Fibroblast of mammary gland (primary cell): ENCODE data around the gene CXCL8.

Source experiments
- DNase-seq: peaks from one replicate; pipeline ENCODE4 v3.0.0-alpha.2; 2010; ENCODE audit warnings: low read depth
- H3K4me3 ChIP-seq: 2 replicates; pipeline ENCODE4 v1.5.1; 2011; ENCODE audit warnings: low read depth, mild to moderate bottlenecking, low read length, moderate library complexity; ENCODE audit not compliant: control insufficient read depth
- TF ChIP-seq, protein P1 (sequence below): conservative IDR thresholded peaks from 2 replicates; pipeline ENCODE4 v1.5.1; 2011; ENCODE audit warnings: low read depth, low read length, inconsistent platforms; ENCODE audit not compliant: control insufficient read depth, insufficient read depth

The CXCL8 gene

DNA sequence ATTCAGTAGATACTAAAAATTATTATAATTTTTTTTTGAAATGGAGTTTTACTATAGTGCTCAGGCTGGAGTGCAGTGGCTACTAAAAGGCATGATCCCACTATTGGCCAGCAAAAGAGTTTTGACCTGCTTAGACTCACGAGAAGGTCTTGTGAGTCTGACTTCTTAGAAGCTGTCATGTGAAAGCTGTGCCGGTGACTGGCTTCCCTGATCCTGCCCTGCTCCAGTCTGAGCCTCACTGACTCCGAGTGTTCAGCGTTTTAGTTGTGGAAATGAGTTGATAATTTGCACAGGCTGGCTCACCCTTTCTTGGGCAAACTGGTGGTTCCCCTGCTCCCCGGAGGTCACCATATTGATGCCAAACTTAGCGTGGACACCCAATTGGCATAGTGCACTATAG is 16.4 kb upstream of the CXCL8 start:
- no peak for DNase-seq
- H3K4me3 ChIP-seq: no peak overlapping the region
- TF ChIP-seq, protein P1, sequence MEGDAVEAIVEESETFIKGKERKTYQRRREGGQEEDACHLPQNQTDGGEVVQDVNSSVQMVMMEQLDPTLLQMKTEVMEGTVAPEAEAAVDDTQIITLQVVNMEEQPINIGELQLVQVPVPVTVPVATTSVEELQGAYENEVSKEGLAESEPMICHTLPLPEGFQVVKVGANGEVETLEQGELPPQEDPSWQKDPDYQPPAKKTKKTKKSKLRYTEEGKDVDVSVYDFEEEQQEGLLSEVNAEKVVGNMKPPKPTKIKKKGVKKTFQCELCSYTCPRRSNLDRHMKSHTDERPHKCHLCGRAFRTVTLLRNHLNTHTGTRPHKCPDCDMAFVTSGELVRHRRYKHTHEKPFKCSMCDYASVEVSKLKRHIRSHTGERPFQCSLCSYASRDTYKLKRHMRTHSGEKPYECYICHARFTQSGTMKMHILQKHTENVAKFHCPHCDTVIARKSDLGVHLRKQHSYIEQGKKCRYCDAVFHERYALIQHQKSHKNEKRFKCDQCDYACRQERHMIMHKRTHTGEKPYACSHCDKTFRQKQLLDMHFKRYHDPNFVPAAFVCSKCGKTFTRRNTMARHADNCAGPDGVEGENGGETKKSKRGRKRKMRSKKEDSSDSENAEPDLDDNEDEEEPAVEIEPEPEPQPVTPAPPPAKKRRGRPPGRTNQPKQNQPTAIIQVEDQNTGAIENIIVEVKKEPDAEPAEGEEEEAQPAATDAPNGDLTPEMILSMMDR: no peak

DNA sequence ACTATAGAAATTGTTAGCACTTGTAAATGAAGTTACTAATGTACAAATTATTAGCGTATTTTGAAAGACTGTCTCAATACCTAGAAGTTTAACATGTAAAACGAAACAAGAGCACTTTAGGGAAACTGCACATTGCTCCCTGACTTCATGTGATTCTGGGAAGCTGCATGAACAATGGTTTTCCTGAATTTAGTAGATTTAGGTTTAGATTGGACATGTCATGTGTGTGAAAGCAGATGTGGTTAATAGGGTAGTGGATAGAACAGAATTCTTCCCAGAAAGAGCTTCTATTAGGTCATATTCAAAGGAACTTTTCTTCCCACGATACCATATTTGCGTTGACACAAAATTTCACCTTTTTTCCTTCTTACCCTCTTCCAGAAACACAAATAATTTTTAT is 14.9 kb upstream of the CXCL8 start:
- TF ChIP-seq, protein P1: no peak
- peak; percentile 21 for DNase-seq
- no peak overlapping the region for H3K4me3 ChIP-seq

DNA sequence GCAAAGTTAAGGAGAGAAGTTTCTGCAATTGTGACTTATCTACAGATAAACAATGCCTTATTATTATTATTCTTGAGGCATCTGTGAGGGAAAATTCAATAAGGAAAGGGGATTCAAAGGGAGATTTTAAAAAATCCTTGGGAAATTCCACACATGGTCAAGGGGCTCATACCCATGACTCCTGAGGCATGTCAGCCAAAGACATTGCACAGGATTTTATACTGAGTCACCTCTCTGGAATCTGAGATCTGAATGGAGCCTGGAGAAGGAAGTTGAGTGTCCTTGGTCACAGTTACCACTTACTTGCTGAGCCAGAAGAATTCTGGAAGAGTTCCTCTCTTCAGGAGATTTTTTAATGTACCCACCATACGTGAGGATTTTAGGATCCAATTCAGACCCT is 14.4 kb upstream of the CXCL8 start:
- no peak overlapping the region for H3K4me3 ChIP-seq
- TF ChIP-seq, protein P1: no peak
- peak; percentile 94 for DNase-seq

DNA sequence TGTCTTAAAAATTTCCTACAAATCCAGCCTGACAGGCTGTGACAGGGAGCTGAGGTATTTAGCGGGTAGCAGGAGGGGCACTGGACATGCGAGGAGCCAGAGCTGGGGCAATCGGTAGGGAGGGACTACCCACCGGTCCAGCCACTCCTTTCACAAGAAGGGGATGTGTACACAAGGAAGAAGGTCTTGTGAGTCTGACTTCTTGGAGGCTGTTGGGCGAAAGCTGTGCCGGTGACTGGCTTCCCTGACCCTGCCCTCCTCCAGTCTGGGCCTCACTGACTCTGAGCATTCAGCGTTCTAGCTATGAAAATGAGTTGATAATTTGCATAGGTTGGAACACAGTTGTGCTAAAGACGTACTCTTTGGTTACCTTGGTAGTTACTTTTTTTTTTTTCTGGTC is 12.7 kb upstream of the CXCL8 start:
- TF ChIP-seq, protein P1: no peak
- no peak overlapping the region for H3K4me3 ChIP-seq
- DNase-seq: no peak

DNA sequence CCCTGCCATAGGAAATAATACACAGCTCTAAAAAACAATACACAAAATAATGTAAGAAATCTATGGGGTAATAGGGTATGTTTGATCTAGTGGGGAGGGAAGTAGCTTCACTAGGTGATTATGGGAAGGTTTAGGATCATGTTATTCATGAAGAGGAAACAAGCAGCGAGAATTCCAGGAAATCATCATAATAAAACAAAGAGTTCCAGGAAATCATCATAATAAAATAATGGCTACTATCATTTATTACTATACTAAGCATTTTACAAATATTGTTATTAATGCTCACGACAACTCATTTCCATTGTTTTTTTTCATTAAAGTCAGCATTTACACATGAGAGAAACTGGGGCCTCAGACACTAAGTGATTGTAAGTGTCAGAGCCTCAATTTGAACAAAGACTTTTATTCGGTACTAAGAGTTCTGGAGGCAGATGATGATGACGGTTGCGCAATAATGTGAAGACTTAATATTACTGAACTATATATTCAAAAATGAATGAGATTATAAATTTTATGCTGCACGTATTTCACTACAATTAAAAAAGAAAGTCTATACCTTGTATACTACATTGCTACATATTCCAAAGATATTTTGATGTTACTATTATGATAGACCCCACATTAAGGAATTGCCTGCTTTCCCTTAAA is 12.2 kb upstream of the CXCL8 start:
- TF ChIP-seq, protein P1: no peak
- no peak overlapping the region for H3K4me3 ChIP-seq
- no peak for DNase-seq

DNA sequence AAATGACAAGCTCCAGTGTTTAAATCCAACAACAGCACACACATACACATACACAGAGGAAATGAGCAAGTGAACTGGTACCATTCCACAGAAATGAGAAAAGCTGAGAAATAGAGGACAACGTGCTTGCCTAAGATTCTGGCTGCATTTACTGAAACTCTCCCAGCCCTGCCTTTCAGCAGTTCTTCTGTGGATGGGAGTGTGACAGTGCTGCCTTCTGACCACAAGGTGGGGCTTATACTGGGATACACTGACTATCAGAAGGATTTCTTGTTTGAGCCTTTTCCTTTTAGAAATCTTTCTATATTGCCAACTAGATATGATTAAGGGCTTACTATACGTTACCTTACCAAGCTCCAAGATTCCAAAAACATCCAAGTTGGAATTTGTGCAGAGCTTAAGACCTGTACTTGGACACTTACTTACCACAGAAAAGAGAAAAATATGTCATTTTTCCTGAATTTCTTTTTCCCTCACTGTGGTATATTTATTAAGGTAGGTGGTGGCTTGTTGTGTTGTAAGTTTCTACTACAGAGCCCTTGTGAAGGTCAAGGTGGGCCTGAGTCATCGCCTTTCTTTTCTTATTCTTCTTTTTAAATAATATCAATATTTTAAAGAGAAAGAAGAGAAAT is 10.7 kb upstream of the CXCL8 start:
- DNase-seq: peak; percentile 95
- TF ChIP-seq, protein P1: peak; percentile 97
- H3K4me3 ChIP-seq: no peak overlapping the region
